Trophoblast cell (in vitro differentiated cells and primary cell): ENCODE results near the gene EIF5.

Experiments used
- DNase-seq, 2 donors: peaks; one replicate each; pipeline ENCODE4 v3.0.0-alpha.2; 2016
- H2AFZ ChIP-seq: 2 replicates; pipeline ENCODE4 v1.6.1; 2013; ENCODE audit warnings: low read length, moderate library complexity, mild to moderate bottlenecking; ENCODE audit not compliant: insufficient read depth, poor library complexity
- H2AK5ac ChIP-seq: 2 replicates; pipeline ENCODE4 v1.6.1; 2013; ENCODE audit warnings: mild to moderate bottlenecking, low read length
- H2BK120ac ChIP-seq: 2 replicates; pipeline ENCODE4 v1.6.1; 2013; ENCODE audit warnings: low read length, mild to moderate bottlenecking, moderate library complexity; ENCODE audit not compliant: insufficient read depth, poor library complexity
- H2BK12ac ChIP-seq: 2 replicates; pipeline ENCODE4 v1.6.1; 2013; ENCODE audit warnings: mild to moderate bottlenecking, low read length, moderate library complexity
- H2BK5ac ChIP-seq: 2 replicates; pipeline ENCODE4 v1.6.1; 2013; ENCODE audit warnings: low read length, low read depth, moderate library complexity, mild to moderate bottlenecking; ENCODE audit not compliant: poor library complexity
- H3K14ac ChIP-seq: 2 replicates; pipeline ENCODE4 v1.6.1; 2013; ENCODE audit warnings: mild to moderate bottlenecking, low read length
- H3K18ac ChIP-seq: 2 replicates; pipeline ENCODE4 v1.6.1; 2013; ENCODE audit warnings: mild to moderate bottlenecking, low read length
- H3K23ac ChIP-seq: 2 replicates; pipeline ENCODE4 v1.6.1; 2013; ENCODE audit warnings: low read length
- H3K27ac ChIP-seq: 2 replicates; pipeline ENCODE4 v1.5.1; 2013; ENCODE audit warnings: low read depth, mild to moderate bottlenecking, inconsistent platforms, low read length, moderate library complexity
- H3K27me3 ChIP-seq: 2 replicates; pipeline ENCODE4 v1.6.1; 2013; ENCODE audit warnings: inconsistent platforms, mild to moderate bottlenecking, low read length, moderate library complexity; ENCODE audit not compliant: insufficient read depth
- H3K36me3 ChIP-seq, 2 experiments: 1 replicate in 1 of 2; 2 replicates in 1 of 2; pipeline ENCODE4 v1.6.1; 2013; ENCODE audit warnings: low read length in 2 of 2, mild to moderate bottlenecking in 2 of 2, moderate library complexity in 1 of 2; ENCODE audit not compliant: insufficient read depth in 2 of 2, control insufficient read depth in 1 of 2
- H3K4ac ChIP-seq: 2 replicates; pipeline ENCODE4 v1.6.1; 2013; ENCODE audit warnings: low read depth, mild to moderate bottlenecking, low read length, moderate library complexity
- H3K4me1 ChIP-seq, 2 experiments: 1 replicate in 1 of 2; 2 replicates in 1 of 2; pipeline ENCODE4 v1.6.1; 2013; ENCODE audit warnings: low read length in 2 of 2, mild to moderate bottlenecking in 2 of 2, moderate library complexity in 1 of 2; ENCODE audit not compliant: insufficient read depth in 2 of 2, control insufficient read depth in 1 of 2
- H3K4me2 ChIP-seq: 2 replicates; pipeline ENCODE4 v1.6.1; 2013; ENCODE audit warnings: inconsistent platforms, mild to moderate bottlenecking, low read length, moderate library complexity
- H3K4me3 ChIP-seq: 2 replicates; pipeline ENCODE4 v1.5.1; 2013; ENCODE audit warnings: mild to moderate bottlenecking, low read depth, low read length, inconsistent platforms
- H3K79me1 ChIP-seq: one replicate; pipeline ENCODE4 v1.6.1; 2013; ENCODE audit warnings: low read length
- H3K79me2 ChIP-seq: 2 replicates; pipeline ENCODE4 v1.6.1; 2013; ENCODE audit warnings: low read length, mild to moderate bottlenecking; ENCODE audit not compliant: control insufficient read depth, insufficient read depth, poor library complexity
- H3K9ac ChIP-seq: 2 replicates; pipeline ENCODE4 v1.6.1; 2013; ENCODE audit warnings: mild to moderate bottlenecking, low read length
- H3K9me3 ChIP-seq: 2 replicates; pipeline ENCODE4 v1.6.1; 2013; ENCODE audit warnings: low read depth, mild to moderate bottlenecking, control low read depth, inconsistent platforms, low read length; ENCODE audit not compliant: insufficient read depth
- H4K12ac ChIP-seq: 2 replicates; pipeline ENCODE4 v1.6.1; 2013; ENCODE audit warnings: low read depth, mild to moderate bottlenecking, low read length, moderate library complexity
- H4K8ac ChIP-seq: 2 replicates; pipeline ENCODE4 v1.6.1; 2013; ENCODE audit warnings: low read depth, mild to moderate bottlenecking, low read length, moderate library complexity
- H4K91ac ChIP-seq: one replicate; pipeline ENCODE4 v1.6.1; 2013; ENCODE audit warnings: low read depth, mild to moderate bottlenecking, low read length, moderate library complexity
- WGBS: extraction: QIAGEN DNeasy Blood & Tissue Kit; methylation state at CpG from one replicate; pipeline ENCODE4 v1.1.7; 2013; ENCODE audit warnings: missing lambda C conversion rate; ENCODE audit not compliant: insufficient read length, insufficient coverage; ENCODE audit errors: extremely low coverage; 5-methylcytosine and 5-hydroxymethylcytosine counted together

EIF5 gene

DNA sequence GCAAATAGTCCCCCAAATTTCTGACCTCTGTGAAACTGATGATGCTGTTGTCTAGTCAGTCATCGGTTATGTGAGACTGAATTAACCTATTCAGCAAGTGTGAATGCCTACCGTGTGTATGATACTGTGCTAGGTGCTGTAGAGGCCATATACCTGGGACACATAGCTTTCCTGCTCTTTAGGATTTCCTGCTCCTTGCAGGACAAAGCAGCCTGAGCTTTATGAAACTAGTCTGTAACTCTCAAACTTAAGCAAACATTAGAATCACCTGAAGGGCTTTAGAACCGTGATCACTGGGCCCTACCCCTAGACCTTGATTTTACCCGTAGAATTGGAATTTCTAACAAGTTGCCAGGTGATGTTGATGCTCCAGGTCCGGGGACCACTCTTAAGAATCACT lies 58.1 kb downstream of the EIF5 start:
- H3K4me3 ChIP-seq, result no peak overlapping the region
- no peak overlapping the region for H3K4me2 ChIP-seq
- no peaks in the 10 kb centered on the region for H3K79me1 ChIP-seq
- no peak overlapping the region for H3K18ac ChIP-seq
- no CpG with 5 or more reads among the region's 5 CpGs for WGBS
- no peaks in the 10 kb centered on the region for H3K36me3 ChIP-seq
- H4K91ac ChIP-seq, result no peak overlapping the region
- no peaks in the 10 kb centered on the region for H3K27me3 ChIP-seq
- H3K9ac ChIP-seq, result no peak overlapping the region
- peaks cover 0 to 2% of the 10 kb centered on the region in 2 experiments for H3K4me1 ChIP-seq
- no peak overlapping the region for H3K23ac ChIP-seq
- H3K4ac ChIP-seq, result peak overlapping the region; percentile 24
- no peak overlapping the region for H4K12ac ChIP-seq
- H3K27ac ChIP-seq, result no peak overlapping the region
- no peak overlapping the region for H4K8ac ChIP-seq
- no peak overlapping the region for H2BK12ac ChIP-seq
- no peak overlapping the region for H2BK120ac ChIP-seq
- no peaks in the 10 kb centered on the region for H3K9me3 ChIP-seq
- no peak overlapping the region for H2AFZ ChIP-seq
- no peak overlapping the region for H3K14ac ChIP-seq
- H2AK5ac ChIP-seq, result no peak overlapping the region
- no peak for DNase-seq
- no peak overlapping the region for H2BK5ac ChIP-seq
- peaks cover 16% of the 10 kb centered on the region for H3K79me2 ChIP-seq

DNA sequence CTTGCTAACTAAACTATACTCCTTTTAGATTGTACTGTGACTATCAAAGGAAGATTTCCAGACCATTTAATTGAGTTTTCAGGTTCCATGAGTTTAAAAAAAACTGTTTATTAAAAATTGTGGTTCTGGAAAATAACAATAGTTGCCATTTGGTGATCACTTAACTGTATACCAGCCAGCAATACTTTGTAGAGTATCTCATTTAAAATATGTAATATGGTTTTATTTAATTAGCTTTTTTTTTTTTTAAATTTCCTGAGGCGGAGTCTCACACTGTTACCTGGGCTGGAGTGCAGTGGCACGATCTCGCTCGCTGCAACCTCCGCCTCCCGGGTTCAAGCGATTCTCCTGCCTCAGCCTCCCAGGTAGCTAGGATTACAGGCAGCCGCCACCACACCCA lies 58.5 kb downstream of the EIF5 start:
- Histone ChIP-seq H3K4ac (peak overlapping the region; percentile 47), H2BK120ac (no peak overlapping the region), H3K79me2 (peaks cover 14% of the 10 kb centered on the region), H3K4me1 (peaks cover 0 to 2% of the 10 kb centered on the region in 2 experiments), H3K23ac (no peak overlapping the region), H4K8ac (no peak overlapping the region), H3K36me3 (no peaks in the 10 kb centered on the region), H3K18ac (no peak overlapping the region), H3K27me3 (no peaks in the 10 kb centered on the region), H2BK12ac (no peak overlapping the region), H2AK5ac (no peak overlapping the region), H3K9me3 (no peaks in the 10 kb centered on the region), H3K79me1 (no peaks in the 10 kb centered on the region), H3K9ac (no peak overlapping the region), H2AFZ (no peak overlapping the region), H3K4me2 (no peak overlapping the region), H3K27ac (no peak overlapping the region), H3K4me3 (no peak overlapping the region), H2BK5ac (no peak overlapping the region), H4K12ac (no peak overlapping the region), H4K91ac (no peak overlapping the region), H3K14ac (no peak overlapping the region)
- no peak for DNase-seq
- no CpG with 5 or more reads among the region's 8 CpGs for WGBS

DNA sequence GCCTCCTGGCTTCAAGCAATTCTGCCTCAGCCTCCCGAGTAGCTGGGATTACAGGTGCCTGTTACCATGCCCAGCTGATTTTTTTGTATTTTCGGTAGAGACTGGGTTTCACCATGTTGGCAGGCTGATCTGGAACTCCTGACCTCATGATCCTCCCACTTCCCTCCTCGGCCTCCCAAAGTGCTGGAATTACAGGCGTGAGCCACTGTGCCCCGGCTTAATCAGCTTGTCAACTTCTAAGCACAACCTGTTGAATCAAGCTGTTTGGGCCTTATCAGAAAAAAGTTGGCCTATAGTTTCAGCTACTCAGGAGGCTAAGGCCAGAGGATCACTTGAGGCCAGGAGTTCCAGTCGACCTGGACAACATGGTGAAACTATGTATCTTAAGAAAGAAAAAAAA lies 59.0 kb downstream of the EIF5 start:
- Histone ChIP-seq H3K23ac (no peak overlapping the region), H3K18ac (no peak overlapping the region), H3K9ac (no peak overlapping the region), H2BK5ac (no peak overlapping the region), H3K27me3 (no peaks in the 10 kb centered on the region), H3K9me3 (no peaks in the 10 kb centered on the region), H3K4me1 (peaks cover 0 to 2% of the 10 kb centered on the region in 2 experiments), H3K27ac (no peak overlapping the region), H2BK12ac (no peak overlapping the region), H2AFZ (no peak overlapping the region), H2BK120ac (no peak overlapping the region), H3K14ac (no peak overlapping the region), H3K36me3 (no peaks in the 10 kb centered on the region), H3K4ac (peak overlapping the region; percentile 95), H4K8ac (no peak overlapping the region), H4K91ac (no peak overlapping the region), H3K79me1 (no peaks in the 10 kb centered on the region), H3K79me2 (peaks cover 14% of the 10 kb centered on the region), H3K4me3 (no peak overlapping the region), H3K4me2 (no peak overlapping the region), H2AK5ac (no peak overlapping the region), H4K12ac (no peak overlapping the region)
- no peak for DNase-seq
- no CpG with 5 or more reads among the region's 6 CpGs for WGBS

DNA sequence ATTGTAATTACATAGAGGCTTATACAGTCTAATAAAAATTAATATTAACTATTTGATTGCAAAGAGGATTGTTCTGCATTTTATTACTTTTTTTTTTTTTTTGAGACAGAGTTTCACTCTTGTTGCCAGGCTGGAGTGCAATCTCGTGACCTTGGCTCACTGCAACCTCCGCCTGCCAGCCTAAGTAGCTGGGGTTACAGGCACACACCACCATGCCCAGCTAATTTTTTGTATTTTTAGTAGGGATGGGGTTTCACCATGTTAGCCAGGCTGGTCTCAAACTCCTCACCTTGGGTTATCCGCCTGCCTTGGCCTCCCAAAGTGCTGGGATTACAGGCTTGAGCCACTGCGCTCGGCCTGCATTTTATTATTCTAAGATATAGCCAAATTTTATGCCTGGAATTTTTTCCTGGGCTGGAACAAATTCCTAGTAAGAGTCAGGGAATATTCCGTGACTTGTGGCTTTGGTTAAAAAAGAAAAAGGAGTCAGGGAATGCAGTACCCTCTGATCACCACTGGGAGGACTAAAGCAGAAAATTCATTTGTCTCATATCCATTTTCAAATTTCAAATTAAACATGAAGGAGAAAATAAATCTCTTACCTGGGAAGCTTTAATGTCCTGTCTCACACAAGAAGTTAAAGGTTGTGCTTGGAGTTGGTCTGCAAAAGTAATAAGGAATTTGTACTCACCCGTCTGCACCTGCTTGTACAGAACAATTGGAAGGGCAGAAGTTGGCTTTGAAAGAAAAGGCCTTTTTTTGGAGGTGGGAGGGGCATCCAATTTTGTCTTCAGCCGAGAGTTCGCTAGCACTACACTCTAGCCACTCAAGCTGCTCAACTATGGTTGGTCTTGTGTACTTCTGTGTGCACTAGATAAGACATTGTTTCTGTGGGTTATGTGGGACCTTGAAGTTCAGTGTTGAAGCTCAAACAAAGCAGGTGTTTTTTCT lies 59.9 kb downstream of the EIF5 start:
- Histone ChIP-seq H3K79me1 (no peaks in the 10 kb centered on the region), H3K9me3 (no peaks in the 10 kb centered on the region), H3K79me2 (peaks cover 14% of the 10 kb centered on the region), H3K4me3 (no peak overlapping the region), H3K36me3 (no peaks in the 10 kb centered on the region), H4K8ac (no peak overlapping the region), H2BK120ac (no peak overlapping the region), H3K4ac (peak overlapping the region; percentile 100), H2AFZ (peak overlapping the region; percentile 68), H3K18ac (no peak overlapping the region), H3K27ac (no peak overlapping the region), H3K14ac (no peak overlapping the region), H3K9ac (no peak overlapping the region), H3K27me3 (no peaks in the 10 kb centered on the region), H2BK5ac (peak overlapping the region; percentile 37), H3K4me2 (no peak overlapping the region), H4K91ac (no peak overlapping the region), H3K4me1 (peaks cover 0 to 2% of the 10 kb centered on the region in 2 experiments), H2BK12ac (no peak overlapping the region), H3K23ac (no peak overlapping the region), H4K12ac (no peak overlapping the region), H2AK5ac (peak overlapping the region; percentile 25)
- DNase-seq, result peak in 1 of 2 donors; percentile 62
- WGBS, result no CpG with 5 or more reads among the region's 9 CpGs
